ENCODE data around the gene PPFIA1.

PPFIA1 gene

DNA sequence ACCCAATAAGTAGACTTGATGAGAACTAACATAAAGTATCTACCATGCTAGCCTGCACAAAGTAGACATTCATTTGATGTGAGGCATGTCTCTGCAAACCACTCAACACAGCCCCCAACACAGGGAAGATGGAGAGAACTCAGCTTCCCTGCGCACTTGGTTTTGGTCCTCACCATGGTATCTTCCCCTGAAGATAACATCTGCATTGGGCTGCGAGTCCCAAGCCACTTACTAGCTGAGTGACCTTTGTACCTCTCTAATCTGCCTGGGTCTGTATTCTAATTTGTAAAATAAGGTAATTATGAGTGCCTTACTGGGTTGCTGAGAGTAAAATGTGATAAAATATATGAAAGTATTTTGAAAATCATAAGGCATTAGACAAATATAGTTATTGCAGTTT lies 30.7 kb downstream of the PPFIA1 start:
- no peak for DNase-seq

DNA sequence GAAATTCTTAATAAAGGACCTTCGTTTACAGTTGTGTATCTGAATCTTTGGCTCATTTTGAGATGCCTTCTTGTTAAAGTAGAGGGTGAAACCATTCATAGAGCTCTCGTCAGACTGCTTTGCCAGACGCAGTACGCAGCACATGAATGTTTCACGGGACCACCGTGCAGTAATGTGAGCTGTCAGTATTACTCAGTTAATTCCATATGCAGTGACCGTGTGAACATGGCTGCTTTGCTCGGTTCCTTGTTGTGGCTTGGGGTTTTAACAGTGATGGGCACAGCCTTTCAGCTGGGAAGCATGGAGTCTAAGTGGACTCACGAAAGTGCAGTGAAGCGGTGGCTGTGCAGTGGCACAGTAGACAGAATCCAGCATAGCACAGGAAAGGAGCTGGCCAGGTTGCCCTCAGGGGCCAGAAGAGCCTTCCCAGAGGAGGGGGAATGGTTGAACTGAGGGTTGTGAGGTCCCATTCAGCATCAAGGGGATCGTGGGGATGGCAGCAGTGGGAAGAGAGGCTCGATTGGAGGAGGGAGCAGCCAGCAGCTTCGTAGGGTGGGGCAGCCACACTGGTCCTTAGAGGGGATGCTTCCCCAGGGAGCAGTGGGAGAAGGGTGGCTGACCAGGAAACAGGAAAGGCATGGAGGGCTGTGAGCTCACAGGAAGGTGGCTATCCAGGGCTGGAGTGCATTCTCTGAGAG lies 31.4 kb downstream of the PPFIA1 start:
- no peak for DNase-seq

DNA sequence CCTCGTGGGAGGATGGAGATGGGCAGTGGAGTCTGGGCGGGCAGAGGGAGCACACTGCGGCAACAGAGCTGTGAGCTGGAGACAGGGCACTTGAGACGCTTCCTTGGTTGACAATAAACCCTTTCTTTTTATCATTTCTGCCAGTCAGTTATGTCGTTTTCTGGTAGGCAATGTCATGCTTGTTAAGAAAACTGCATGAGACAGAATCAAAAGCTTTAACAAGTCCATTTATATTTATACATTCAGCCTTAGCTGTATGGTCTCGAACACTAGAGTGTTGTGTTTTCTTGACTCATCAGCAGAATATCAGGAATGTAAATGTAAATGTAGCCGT lies 31.9 kb downstream of the PPFIA1 start:
- DNase-seq = no peak

DNA sequence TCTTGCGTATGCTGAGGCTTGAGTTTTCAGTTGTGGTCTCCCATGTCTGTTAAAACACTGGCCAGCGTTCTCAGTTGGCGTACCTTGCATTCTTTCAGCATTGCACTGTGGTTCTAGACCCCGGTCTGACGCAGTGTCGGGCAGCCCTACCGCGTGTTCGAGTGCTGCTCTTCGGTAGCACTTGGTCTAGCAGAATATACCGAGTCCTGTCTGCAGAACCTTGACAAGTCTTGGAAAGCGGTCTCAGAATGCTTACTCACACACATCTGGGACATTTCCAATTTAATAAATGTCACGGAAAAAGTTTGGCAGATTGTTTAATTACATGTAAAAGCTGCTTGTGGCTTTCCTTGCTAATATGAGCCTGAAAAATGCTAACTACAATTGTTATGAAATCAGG lies 32.6 kb downstream of the PPFIA1 start:
- no peak for DNase-seq

DNA sequence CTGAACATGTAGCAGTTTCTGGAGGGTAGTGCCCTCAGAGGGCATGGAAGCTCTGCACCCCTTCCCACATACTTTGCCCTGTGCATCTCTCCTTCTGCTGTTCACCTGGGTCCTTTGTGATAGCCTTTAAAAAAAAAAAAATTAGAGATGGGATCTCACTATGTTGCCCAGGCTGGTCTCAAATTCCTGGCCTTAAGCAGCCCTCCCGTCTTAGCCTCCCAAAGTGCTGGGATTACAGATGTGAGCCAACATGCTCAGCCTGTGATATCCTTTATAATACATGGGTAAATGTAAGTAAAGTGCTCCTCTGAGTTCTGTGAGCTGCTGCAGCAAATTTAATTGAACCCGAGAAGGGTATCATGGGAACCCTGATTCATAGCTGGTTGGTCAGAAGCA lies 33.7 kb downstream of the PPFIA1 start:
- DNase-seq = no peak

DNA sequence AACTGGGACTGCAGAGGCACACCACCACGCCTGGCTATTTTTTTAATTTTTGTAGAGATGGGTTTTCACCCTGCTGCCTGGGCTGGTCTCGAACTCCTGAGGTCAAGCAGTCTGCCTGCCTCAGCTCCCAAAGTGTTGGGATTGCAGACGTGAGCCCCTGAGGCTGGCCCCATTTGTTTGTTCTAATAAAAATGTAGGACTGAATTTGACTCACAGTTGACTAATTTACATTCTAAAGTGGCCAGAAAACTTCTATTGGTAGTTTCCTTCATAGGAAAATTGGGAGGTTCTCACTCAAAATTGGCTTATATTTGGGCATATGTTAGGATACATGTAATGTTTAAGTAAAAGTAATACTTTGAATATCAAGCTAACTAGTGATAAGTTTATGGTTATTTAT lies 35.0 kb downstream of the PPFIA1 start:
- no peak for DNase-seq

- DNase-seq = no peak
These were observed 36.1 kb downstream of the PPFIA1 start for GRCh38 chr11:70306586-70307033.

DNA sequence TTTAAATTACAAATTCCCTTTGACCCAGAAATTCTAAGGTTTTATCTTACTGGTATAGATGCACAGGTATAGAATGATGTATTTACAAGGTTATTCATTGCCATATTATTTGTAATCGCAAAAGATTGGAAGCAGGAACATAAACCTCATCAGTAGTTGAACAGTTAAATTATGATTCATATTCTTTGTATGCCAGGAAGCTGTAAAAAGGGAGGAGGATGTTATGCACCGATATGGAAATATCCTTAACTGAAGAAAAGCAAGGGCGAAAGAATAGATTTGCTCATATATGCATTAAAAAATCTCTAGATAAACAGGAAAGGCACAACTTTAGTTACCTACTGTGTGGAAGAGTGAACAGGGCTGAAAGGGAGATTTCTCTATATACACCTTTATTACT lies 36.7 kb downstream of the PPFIA1 start:
- no peak for DNase-seq

DNA sequence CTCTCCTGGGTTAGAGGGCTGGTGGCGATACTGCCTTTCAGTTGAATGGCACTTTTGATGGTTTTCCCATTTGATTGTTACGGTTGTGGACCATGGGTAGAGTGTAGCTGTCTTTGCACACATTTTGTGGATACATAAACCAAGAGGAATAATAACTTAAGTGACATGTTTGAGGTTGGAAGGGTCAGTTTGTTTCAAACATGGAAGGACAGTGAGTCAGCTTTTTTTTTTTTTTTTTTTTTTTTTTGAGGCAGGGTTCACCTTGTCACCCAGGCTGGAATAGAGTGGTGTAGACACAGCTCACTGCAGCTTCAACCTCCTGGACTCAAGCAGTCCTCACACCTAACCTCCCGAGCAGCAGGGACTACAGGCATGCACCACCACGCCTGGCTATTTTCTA lies 41.1 kb downstream of the PPFIA1 start:
- DNase-seq = no peak

DNA sequence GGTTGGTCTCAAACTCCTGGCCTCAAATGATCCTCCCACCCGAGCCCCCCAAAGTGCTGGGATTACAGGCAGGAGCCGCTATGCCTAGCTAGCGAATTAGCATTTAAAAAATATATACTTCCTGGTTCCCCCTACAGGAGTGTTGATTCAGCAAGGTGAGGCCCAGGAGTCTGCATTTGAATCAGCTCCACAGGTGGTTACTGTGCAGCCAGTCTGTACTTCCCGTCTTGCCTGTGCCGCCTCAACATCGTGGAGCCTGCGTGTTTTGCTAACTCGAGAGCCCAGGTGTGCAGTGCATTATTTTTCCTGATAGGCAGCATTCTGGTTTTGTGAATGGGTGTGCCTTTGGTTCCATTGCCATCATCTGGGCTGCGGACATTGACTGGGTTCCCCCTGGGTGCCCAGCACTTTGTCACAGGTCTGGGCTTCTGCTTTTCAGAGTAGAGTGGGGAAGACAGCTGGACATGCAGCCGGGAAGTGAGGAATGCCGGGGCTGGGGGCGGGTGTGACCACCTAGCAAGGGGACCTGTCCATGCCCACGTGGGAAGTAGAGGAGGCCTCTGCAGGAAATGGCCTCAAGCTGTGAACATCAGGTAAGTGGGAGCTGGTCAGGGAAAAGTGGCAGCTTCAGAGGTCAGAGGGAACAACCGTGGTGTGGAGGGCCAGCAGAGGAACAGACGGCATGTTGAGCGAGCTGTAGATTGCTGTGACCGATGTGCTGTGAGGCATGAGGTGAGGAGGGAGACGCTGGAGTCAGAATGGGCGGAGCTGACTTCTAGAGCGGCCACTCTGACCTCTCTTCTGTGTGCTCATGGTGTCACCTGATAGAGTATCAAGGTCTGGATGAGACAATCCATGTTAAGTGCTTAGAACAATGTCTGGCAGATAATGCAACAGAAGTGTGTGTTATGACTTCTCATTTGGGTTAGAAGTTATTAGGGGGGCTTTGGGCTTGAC lies 42.2 kb downstream of the PPFIA1 start:
- no peak for DNase-seq

DNA sequence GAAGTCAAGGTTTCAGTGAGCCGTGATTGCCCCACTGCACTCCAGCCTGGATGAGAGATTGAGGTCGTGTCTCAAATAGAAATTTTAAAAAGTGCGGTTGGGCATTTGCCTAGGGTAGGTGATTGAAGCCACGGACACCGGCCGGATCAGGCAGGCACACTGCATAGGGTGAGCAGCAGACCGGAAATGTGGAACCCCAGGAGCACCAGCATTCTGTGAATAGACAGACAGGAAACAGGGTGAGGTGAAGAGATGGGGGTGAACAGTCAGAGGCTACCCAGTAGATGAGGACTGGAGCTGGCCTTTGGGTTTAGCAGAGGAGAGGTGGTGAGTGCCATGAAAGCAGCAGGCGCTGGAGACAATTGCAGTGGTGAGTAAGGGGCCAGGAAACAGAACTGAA lies 43.5 kb downstream of the PPFIA1 start:
- DNase-seq = no peak

GRCh38 chr11:70314730-70315129 lies 44.2 kb downstream of the PPFIA1 start:
- no peak for DNase-seq

DNA sequence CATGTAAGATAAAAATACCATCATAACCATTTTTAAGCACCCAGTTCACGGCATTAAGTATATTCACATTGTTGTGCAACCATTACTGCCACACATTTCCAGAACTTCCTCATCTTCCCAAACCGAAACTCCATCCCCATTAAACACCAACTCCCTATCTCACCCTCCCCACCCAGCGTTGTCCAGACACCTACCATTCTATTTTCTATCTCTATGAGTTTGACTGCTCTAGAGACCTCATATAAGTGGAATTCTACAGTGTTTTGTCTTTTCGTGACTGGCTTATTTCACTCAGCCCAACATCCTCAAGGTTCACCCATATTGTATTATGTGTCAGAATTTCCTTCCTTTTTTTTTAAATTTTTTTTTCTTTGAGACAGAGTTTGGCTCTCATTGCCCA lies 45.2 kb downstream of the PPFIA1 start:
- DNase-seq = no peak

DNA sequence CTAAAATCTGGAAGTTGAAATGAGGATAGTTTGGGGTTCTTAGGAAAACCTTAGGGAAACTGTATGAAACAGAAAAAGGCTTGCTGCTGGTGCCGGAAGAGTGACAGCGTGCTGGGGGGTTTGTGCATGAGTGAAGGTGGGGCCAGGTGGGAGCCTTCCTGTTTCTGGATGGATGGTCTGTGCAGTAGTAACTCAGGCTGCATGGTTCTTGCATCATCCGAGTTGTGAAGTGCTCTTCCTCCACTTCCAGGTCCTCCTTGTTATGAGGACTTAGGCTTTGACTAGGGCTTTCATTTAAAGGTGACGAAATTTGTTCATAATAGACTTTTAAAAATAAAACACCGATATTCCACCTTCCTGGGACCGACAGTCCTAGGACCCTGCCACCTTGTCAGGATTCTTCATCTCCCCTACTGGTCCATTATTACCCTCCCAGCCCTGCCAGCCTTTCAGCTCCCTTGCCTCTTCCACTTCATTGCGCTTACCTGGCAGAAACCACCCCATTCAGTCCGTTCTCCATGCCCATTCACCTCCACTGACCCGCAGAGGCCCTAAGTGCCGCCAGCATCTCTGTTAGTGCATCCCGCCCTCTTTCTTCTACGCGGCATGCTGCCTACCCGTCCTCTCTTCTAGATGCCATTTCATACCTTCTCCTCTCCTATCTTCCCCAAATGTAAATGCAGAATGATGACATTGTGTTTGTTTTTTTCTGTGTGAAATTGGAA lies 47.3 kb downstream of the PPFIA1 start:
- DNase-seq = no peak

- no peak for DNase-seq
These were observed 49.0 kb downstream of the PPFIA1 start for GRCh38 chr11:70319396-70320076.

- DNase-seq = no peak
These were observed 52.2 kb downstream of the PPFIA1 start for GRCh38 chr11:70322666-70323065.

GRCh38 chr11:70323806-70324205 lies 53.3 kb downstream of the PPFIA1 start:
- no peak for DNase-seq

- DNase-seq = no peak
These were observed 54.1 kb downstream of the PPFIA1 start for GRCh38 chr11:70324376-70325115.

DNA sequence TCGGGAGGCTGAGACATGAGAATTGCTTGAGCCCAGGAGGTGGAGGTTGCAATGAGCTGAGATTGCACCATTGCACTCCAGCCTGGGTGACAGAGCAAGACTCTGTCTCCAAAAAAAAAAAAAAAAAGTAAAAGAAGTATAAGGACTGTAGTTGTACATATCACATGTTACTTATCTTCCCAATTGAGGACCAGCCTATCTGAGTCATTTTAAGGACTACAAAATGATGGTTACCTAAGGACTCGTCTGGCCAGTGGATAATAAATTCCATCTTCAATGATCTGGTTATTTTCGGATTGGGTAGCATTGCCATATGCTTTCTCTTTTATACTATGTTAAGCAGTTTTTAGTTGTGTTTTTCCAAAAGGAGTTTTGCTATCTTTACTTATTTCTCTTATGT lies 55.3 kb downstream of the PPFIA1 start:
- DNase-seq = no peak

GRCh38 chr11:70326365-70326811 lies 55.9 kb downstream of the PPFIA1 start:
- DNase-seq = no peak

GRCh38 chr11:70326833-70327232 lies 56.3 kb downstream of the PPFIA1 start:
- DNase-seq = no peak

DNA sequence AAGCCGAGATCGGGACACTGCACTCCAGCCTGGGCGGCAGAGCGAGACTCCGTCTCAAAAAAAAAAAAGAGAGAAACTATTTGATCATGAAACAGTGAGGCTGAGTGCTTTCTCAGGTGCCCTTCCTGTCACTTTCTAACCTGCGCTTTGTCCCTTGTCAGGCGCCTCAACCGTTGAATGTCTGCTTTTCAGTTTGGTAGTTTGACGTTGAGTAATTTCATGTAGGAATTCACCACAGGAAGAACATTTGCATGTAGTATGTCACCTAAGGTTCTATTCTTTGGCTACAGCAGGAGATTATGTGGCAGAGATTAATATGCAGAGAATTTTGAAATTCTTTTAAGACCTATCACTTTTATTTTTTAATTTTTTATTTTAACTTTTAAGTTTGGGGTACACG lies 57.2 kb downstream of the PPFIA1 start:
- no peak for DNase-seq

Data from stimulated activated CD4-positive, alpha-beta T cell treated with anti-CD3 and anti-CD28 coated beads, Interleukin-2, amount 100 ng/mL, for 24 hours (primary cell).